KOPT-K1 (cell line): ENCODE data around the gene TFF3.

ENCODE experiments used
- H3K27ac ChIP-seq: fragments of 200-600 bp; sonication (generic); 2 replicates; pipeline ENCODE4 v1.5.1; 2016; ENCODE audit warnings: antibody characterized with exemption, mild to moderate bottlenecking, low read depth, low read length; ENCODE audit not compliant: poor library complexity, severe bottlenecking
- H3K36me3 ChIP-seq: fragments of 200-600 bp; sonication (generic); 2 replicates; pipeline ENCODE4 v1.5.1; 2017; ENCODE audit warnings: antibody characterized with exemption, mild to moderate bottlenecking, low read length, moderate library complexity; ENCODE audit not compliant: insufficient read depth
- H3K9me3 ChIP-seq: fragments of 200-600 bp; sonication (generic); 2 replicates; pipeline ENCODE4 v1.5.1; 2017; ENCODE audit warnings: antibody characterized with exemption, low read length, mild to moderate bottlenecking; ENCODE audit not compliant: insufficient read depth, poor library complexity, severe bottlenecking

Gene TFF3

GRCh38 chr21:42306366-42307035 is 8.7 kb downstream of the TFF3 start:
- Histone ChIP-seq H3K27ac (no peak overlapping the region), H3K36me3 (no peaks in the 10 kb centered on the region), H3K9me3 (no peaks in the 10 kb centered on the region)

GRCh38 chr21:42305707-42306147 is 9.5 kb downstream of the TFF3 start:
- Histone ChIP-seq H3K9me3 (no peaks in the 10 kb centered on the region), H3K27ac (no peak overlapping the region), H3K36me3 (no peaks in the 10 kb centered on the region)

GRCh38 chr21:42304556-42305454 is 10.4 kb downstream of the TFF3 start:
- Histone ChIP-seq H3K9me3 (no peaks in the 10 kb centered on the region), H3K27ac (no peak overlapping the region), H3K36me3 (no peaks in the 10 kb centered on the region)

- Histone ChIP-seq H3K9me3 (no peaks in the 10 kb centered on the region), H3K36me3 (no peaks in the 10 kb centered on the region), H3K27ac (no peak overlapping the region)
Observed at GRCh38 chr21:42303443-42303842, 11.8 kb downstream of the TFF3 start.

GRCh38 chr21:42302794-42303193 is 12.4 kb downstream of the TFF3 start:
- Histone ChIP-seq H3K9me3 (no peaks in the 10 kb centered on the region), H3K27ac (no peak overlapping the region), H3K36me3 (no peaks in the 10 kb centered on the region)

GRCh38 chr21:42302076-42302650 is 13.0 kb downstream of the TFF3 start:
- H3K36me3 ChIP-seq: no peaks in the 10 kb centered on the region
- H3K27ac ChIP-seq: no peak overlapping the region
- H3K9me3 ChIP-seq: no peaks in the 10 kb centered on the region

GRCh38 chr21:42301371-42302075 is 13.7 kb downstream of the TFF3 start:
- Histone ChIP-seq H3K27ac (no peak overlapping the region), H3K9me3 (no peaks in the 10 kb centered on the region), H3K36me3 (no peaks in the 10 kb centered on the region)

- Histone ChIP-seq H3K36me3 (no peaks in the 10 kb centered on the region), H3K9me3 (no peaks in the 10 kb centered on the region), H3K27ac (no peak overlapping the region)
Observed at GRCh38 chr21:42300956-42301355, 14.3 kb downstream of the TFF3 start.

- peak overlapping the region; percentile 41 for H3K27ac ChIP-seq
Observed at GRCh38 chr21:42300045-42300583, 15.1 kb downstream of the TFF3 start.

GRCh38 chr21:42299324-42300044 is 15.7 kb downstream of the TFF3 start:
- Histone ChIP-seq H3K9me3 (no peaks in the 10 kb centered on the region), H3K27ac (peak overlapping the region; percentile 41), H3K36me3 (no peaks in the 10 kb centered on the region; the same call in 1 of the 2 replicates)

More at GRCh38 chr21:42300045-42300583, 15.1 kb downstream of the TFF3 start:
- Histone ChIP-seq H3K36me3 (no peaks in the 10 kb centered on the region), H3K9me3 (no peaks in the 10 kb centered on the region)

- H3K27ac ChIP-seq: no peak overlapping the region
- H3K36me3 ChIP-seq: peaks cover 1% of the 10 kb centered on the region; the same call in 1 of the 2 replicates
- no peaks in the 10 kb centered on the region for H3K9me3 ChIP-seq
Observed at GRCh38 chr21:42298657-42299056, 16.6 kb downstream of the TFF3 start.

- peaks cover 5% of the 10 kb centered on the region; the same call in 1 of the 2 replicates for H3K36me3 ChIP-seq
- no peaks in the 10 kb centered on the region for H3K9me3 ChIP-seq
- no peak overlapping the region for H3K27ac ChIP-seq
Observed at GRCh38 chr21:42298237-42298636, 17.0 kb downstream of the TFF3 start.

- peak overlapping the region; percentile 51 for H3K27ac ChIP-seq
- peaks cover 14% of the 10 kb centered on the region; the same call in 1 of the 2 replicates for H3K36me3 ChIP-seq
- no peaks in the 10 kb centered on the region for H3K9me3 ChIP-seq
Observed at GRCh38 chr21:42297377-42297776, 17.8 kb downstream of the TFF3 start.

- Histone ChIP-seq H3K9me3 (no peaks in the 10 kb centered on the region), H3K27ac (peak overlapping the region; percentile 51), H3K36me3 (peaks cover 19% of the 10 kb centered on the region; the same call in 1 of the 2 replicates)
Observed at GRCh38 chr21:42296501-42296900, 18.7 kb downstream of the TFF3 start.
